Ramos (cell line): ENCODE data around the gene USP33.
"Not testable (repeated sequence)": the region's sequence is repeated elsewhere in the genome, so short reads cannot be mapped to it uniquely, and the experiment has no call there.

ENCODE experiments used
- in situ Hi-C: fragments of 300-500 bp; cut with MboI; formaldehyde crosslinking; loops from one replicate; pipeline ENCODE4 v1.14.3; 2022; ENCODE audit warnings: low sequenced_read_pairs; ENCODE audit not compliant: unreplicated experiment

USP33 gene

DNA sequence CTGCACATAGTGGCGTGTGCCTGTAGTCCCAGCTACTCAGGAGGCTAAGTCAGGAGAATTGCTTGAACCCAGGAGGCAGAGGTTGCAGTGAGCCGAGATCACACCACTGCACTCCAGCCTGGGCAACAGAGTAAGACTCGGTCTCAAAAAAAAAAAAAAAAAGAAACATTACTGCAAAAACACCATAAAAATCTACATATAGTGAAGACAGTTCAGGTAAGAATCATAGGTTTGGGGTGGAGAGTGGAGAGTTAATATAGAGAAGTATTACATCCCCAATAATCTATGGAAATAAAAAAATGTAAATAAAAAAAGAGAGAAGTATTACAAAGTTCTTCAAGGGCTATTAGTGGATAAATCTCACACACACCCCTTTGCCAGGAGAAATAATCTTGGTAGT is 84.8 kb downstream of the USP33 start:
- in situ Hi-C loops = not testable (repeated sequence)

DNA sequence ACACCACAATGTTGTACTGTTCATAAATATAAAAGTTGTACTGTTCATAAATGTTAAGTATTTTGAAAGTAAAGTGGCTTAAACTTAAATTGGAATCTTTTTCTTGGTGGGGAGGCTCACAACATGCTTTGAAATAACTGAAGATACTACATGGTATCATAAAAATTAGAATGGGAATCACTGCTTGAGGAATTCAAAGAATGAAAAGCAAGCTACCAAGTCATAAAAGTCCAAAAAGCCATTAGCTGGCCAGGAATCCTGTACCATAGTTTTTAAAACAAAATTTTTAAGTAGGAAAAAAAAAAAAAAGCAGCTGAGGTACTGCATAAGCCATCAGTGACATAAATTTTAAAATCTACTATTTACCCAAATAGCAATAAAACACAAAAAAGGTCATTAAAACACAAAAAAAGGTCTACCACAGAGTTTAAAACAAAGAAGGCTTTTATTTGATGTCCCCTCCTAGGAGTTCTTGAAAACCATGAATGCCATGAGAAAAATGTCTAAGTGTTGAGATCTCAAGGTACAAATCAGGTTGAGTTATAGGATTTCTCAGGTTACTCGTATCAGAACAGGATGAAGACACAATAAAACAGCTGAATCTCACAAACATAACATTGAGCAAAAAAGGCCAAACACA is 85.8 kb downstream of the USP33 start:
- in situ Hi-C loops = no loop called here

DNA sequence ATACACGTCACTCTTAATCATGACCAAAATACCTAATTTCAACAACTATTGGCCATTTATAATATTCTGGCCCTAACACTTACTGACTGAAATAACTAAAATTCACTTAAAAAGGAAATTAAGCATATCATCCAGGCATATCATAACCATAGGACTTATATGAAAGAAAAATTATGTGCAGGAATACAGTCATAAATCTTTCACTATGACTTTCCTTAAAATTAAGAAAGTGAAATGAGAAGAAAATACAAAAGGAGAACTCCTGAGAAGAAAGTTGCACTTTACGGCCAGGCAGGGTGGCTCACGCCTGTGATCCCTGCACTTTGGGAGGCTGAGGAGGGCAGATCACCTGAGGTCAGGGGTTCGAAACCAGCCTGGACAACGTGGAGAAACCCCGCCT is 86.6 kb downstream of the USP33 start:
- in situ Hi-C loops = no loop called here

DNA sequence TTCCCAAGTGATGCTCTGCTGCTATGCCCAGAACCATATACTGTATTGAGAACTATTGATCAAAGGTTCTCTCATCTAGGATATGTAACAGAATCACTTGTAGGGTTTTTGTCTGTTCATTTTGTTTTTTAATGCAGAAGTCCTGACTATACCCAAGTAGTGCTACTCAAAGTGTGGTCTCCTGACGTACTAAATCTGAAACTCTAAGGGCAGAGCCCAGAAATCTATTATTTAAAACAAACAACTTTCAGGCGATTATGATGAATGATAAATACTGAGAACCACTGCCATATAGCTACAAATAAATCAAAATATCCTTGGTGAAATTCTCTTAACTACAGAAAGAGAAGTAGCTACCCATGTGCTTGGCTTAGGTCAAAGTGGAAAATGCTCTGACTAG is 87.3 kb downstream of the USP33 start:
- in situ Hi-C loops = no loop called here

DNA sequence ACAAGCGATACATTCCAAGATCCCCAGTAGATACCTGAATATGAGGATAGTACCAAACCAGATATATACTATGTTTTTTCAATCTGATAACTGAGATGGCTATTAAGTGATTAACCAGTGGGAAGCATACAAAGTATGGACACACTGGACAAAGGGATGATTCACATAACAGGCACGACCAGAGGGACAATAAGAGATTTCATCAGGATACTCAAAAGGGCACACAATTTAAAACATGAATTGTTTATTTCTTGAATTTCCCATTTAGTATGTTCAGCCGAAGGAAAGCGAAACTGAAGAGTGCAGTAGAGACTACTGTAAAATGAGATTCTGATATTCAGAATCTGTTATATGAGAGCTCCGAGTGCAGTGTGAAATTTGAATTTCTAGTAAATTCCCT is 87.8 kb downstream of the USP33 start:
- in situ Hi-C loops = no loop called here

DNA sequence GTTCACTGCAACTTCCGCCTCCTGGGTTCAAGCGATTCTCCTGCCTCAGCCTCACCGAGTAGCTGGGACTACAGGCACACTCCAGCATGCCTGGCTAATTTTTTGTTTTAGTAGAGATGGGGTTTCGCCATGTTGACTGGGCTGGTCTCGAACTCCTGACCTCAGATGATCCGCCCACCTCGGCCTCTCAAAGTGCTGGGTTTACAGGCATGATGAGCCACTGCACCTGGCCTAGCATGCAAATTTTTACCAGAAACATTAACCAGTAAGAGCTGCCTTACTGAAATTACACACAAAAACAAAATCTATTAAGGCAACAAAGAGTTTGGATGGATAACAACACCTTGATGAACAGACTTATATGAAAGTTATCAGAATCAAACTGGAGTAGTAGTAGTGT is 89.3 kb downstream of the USP33 start:
- in situ Hi-C loops = no loop called here

DNA sequence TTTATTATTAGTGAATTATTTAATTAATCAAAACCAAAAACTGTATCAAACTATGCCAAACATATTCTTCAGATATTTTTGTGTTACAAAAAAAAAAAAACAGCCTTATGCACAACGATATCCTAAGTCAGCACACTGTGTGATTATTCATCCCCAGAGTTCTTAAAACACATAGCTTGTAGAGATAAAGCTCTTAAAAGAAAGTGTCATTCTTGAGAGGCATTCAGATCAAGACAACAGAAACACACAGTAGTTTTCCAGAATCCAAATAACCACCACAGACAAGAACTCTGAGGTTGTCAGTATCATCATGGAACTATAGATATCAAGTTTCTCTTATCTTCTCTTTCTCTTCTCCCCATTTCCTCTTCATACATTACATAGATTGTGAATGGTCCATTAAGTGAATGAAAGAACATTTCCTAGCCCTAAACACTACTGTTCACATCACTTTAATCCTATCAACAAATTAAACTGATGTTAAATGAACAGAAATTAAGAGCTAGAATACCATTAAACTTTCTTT is 90.7 kb downstream of the USP33 start:
- in situ Hi-C loops = no loop called here

DNA sequence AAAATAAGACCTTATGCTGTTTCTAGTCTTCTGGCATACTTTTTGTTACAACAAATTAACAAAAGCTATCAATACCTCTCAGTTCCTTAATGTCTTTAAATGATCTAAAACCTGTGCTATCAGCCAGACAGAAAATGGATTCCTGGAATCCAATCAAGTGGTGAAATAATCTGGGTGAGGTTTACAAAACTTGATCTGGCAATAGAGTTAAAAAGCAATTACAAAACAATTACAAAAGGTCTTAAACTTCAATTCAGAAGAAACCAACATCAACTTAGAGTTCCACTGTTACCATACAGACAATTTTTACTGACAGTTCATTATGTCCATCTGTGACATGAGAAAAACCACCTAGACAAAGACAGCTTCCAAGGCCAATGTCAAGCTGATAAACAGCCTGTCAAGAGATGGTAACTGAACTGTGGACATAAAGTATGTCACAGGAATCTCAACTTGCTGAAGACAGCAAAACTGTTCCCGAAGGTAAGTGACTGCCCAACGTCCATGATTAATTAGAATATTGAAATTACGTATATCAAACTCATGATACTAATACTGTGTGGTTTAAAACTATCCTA is 94.6 kb downstream of the USP33 start:
- in situ Hi-C loops = no loop called here

DNA sequence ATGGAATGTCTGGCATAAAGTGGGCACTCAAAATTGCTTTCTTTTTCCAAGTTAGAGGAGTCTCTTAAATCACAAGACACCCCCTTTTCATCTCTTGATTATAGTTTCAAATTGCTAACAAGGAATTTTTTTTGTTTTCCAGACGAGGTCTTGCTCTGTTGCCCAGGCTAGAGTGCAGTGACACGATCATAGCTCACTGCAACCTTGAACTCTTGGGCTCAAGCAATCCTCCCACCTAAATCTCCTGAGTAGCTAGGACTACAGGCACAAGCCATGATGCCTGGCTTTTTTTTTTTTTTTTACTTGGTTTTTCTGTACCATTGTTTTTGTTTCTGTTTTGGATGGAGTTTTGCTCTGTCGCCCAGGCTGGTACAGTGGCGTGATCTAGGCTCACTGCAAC is 98.0 kb downstream of the USP33 start:
- in situ Hi-C loops = no loop called here

DNA sequence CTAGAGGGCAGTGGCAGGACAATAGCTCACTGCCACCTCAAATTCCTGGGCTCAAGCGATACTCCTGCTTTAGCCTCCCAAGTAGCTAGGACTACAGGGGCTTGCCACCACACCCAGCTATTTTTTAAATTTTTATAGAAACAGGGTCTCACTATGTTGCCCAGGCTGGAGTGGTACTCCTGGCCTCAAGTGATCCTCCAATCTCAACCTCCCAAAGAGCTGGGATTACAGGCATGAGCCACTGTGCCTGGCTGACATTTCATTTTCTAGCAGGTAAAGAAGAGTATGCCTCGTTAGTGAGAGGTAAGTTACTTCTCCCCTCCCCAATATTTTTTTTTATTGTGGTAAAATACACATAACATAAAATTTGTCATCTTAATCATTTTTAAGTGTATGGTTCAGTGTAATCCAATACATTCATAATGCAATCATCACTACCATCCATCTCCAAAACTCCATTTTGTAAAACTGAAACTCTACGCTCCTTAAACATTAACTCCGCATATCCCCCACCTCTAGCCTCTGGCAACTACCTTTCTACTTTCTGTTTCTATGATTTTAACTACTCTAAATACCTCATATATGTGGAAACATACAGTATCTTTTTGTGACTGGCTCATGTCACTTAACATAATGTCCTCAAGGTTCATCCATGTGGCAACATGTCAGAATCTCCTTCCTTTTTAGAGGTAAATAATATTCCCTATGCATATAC is 99.6 kb downstream of the USP33 start:
- in situ Hi-C loops = no loop called here

DNA sequence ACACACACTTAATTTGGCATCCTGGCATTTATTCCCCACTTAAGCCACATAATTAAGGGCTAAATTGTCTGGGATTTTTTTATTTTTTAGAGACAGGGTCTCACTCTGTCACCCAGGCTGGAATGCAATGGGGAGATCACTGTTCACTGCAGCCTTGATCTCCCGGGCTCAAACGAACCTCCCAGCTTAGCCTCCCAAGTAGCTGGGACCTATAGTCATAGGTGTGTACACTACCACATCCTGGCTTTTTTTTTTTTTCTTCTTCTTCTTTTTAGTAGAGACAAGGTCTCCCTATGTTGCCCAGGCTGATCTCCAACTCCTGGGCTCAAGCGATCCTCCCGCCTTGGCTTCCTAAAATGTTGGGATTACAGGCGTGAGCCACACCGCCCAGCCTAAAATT is 101.4 kb downstream of the USP33 start:
- in situ Hi-C loops = no loop called here

DNA sequence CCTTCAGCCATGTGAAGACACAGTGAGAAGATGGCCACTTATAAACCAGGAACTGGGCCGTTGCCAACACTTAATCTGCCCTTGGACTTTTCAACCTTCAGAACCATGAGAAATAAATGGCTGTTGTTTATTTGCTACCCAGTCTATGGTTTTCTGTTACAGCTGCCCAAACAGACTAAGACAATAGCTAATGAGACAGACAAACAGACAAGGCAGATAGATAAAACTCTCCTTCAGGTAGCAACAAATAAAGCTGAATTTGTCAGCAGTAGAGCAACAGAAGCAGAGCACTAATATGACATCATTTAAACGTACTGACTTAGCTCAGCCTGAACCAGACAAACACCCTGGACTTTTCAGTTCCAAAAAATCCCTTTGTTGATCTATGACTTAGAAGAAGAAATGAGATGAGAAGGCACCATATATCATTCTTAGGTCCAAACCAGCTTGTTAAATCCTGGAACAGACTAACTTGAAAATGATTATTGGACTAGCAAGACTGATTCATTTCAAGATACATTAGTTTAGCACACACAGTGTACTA is 104.1 kb downstream of the USP33 start:
- in situ Hi-C loops = no loop called here

DNA sequence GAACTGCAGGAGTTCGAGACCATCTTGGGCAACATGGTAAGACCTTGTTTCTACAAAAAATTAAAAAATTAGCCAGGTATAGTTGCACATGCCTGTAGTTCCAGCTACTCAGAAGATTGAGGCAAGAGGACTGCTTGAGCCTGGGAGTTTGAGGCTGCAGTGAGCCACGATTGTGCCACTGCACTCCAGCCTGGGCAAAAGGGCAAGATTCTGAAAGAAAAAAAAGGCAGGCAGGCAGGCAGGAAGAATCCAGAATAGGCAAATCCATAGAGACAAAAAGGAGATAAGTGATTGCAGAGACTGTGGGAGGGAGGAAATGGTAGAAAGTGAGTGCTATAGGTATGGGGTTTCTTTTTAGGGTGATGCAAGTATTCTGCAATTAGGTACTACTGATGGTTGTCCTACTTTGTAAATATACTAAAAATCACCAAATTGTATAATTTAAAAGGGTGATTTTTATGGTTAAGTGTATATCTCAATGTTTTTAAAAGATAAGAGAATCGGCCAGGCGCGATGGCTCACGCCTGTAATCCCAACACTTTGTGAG is 106.6 kb downstream of the USP33 start:
- in situ Hi-C loops = no loop called here

DNA sequence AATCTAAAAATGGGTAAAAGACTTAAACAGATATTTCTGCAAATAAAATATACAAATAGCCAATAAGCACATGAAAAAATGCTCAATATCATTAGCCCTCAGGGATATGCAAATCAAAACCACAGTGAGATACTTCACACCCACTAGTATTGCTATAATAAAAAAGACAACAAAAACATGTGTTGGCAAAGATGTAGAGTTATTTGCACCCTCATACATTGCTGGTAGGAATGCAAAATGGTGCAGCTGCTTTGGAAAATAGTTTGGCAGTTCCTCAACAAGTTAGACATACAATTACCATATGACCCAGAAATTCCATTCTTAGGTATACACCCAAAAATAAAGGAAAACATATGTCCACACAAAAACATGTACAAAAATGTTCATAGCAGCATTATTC is 107.4 kb downstream of the USP33 start:
- in situ Hi-C loops = no loop called here

DNA sequence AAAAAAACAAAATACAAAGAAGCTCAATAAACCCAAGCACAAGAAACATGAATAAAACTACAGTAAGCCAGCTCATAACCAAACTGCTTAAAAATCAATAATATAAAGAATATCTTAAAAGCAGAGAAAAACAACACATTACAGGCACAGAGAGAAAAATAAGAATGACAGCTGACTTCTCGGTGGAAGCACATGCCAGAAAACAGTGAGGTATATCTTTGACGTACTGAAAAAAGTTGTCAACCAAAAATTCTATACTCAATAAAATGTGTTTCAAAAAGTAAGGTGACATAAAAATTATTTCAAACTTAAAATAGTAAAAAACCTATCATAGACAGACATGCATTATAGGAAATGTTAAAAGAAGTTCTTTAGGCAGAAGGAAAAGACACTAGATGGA is 110.5 kb downstream of the USP33 start:
- in situ Hi-C loops = loop anchor here (5.0 kb wide), 1 partner anchor 47 kb away; no protein-coding TSS in a partner anchor

DNA sequence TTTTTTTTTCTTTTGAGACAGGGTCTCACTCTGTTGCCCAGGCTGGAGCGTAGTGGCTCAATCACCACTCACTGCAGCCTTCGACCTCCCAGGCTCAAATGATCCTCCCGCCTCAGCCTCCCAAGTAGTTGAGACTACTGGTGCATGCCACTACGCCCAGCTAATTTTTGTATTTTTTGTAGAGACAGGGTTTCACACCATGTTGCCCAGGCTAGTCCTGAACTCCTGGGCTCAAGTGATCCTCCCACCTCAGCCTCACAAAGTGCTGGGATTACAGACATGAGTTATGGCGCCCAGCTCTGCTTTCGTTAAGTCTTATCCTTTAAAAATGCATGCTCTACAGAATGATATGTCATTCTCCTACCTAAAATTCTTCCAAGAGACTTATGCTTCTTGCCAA is 113.4 kb downstream of the USP33 start:
- in situ Hi-C loops = loop anchor here (5.0 kb wide), 1 partner anchor 44 kb away; no protein-coding TSS in a partner anchor
